Skin epidermis (tissue), 12 donors: ENCODE data around the gene CHST3.
A peak's percentile ranks its signal among the peaks of the same experiment; 100 is the strongest.

Experiments
- H3K27ac ChIP-seq, 21 experiments: fragments of 200-600 bp; sonication (generic) in 11 of 21; one replicate each; pipeline ENCODE4 v1.5.0; 2020; ENCODE audit warnings: mild to moderate bottlenecking in 3 of 21, inconsistent platforms in 2 of 21, moderate library complexity in 2 of 21
- H3K4me3 ChIP-seq, 7 experiments: fragments of 200-600 bp; sonication (generic) in 2 of 7; one replicate each; pipeline ENCODE4 v1.5.0; 2020; ENCODE audit warnings: inconsistent platforms in 2 of 7, mild to moderate bottlenecking in 2 of 7, moderate library complexity in 1 of 7

The CHST3 gene

DNA sequence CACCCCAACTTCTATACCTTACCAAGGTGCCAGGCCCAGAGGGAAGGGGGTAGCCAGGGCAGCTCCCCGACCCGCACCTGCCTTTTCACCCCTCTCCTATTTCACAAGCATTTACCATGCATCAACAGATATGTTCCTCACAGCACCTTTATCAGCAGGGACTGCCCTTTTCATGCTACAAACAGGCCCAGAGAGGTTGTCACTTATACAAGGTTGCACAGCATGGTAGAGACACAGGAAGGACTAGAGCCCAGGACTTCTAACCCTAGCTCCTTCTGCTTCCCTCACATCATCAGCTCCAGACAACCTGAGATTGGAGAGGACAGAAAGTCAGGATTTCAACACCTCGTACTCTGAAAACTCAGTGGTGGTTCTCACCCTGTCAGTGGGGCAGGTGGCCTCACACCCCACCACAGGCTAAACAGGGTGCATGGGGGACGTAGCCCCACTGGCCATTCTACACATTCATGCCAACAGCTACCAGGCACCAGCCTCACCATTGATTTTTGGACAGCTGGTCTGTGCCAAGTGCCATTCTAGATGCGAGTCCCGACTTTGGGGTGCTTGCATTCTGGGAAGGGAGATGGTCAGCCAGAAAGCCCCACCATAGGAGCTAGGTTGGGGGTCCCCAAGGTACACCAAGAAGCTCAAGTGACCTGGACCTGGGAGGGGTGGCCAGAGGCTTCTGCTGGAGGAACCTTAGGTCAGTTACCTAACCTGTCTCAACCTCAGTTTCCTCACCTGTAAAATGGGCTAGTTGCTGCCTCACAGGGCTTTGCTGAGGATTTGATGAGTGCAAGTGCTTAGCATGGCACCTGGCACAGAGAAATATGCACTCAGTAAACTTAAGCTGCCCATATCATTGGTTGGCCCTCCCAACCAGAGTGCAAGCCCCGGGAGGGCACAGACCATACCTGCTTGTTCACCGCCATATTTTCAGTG lies 38.4 kb downstream of the CHST3 start:
- Histone ChIP-seq H3K27ac (peak overlapping the region in 1 of 21 experiments; percentile 47), H3K4me3 (no peak overlapping the region)

DNA sequence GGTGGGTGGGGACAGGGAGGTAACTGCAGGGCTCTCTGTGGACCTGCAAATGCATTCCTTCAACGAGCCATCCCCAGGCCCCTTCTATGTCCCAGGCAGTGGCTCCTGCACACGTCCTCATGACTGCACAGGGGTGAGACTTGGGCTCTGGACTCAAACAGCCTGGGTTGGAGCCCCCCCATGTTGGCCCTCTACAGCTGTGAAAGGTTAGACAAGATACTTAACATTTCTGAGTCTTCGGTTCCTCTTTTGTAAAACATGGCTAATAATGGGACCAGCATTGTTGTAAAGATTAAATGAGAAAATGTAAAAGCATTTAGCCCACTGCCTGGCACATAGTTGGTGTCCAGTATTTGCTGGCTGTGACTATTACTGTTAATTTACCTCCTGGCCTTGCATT lies 41.8 kb downstream of the CHST3 start:
- Histone ChIP-seq H3K27ac (no peak overlapping the region), H3K4me3 (no peak overlapping the region)

DNA sequence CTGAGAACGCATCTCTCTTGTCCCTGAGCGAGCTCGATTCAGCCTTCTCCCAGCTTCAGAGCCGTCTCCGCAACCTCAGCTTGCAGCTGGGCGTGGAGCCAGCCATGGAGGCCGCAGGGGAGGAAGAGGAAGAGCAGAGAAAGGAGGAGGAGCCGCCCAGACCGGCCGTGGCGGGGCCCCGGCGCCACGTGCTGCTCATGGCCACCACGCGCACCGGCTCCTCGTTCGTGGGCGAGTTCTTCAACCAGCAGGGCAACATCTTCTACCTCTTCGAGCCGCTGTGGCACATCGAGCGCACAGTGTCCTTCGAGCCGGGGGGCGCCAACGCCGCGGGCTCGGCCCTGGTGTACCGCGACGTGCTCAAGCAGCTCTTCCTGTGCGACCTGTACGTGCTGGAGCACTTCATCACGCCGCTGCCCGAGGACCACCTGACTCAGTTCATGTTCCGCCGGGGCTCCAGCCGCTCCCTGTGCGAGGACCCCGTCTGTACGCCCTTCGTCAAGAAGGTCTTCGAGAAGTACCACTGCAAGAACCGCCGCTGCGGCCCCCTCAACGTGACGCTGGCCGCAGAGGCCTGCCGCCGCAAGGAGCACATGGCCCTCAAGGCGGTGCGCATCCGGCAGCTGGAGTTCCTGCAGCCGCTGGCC lies 43.2 kb downstream of the CHST3 start:
- peak overlapping the region in 2 of 21 experiments; percentile 84 to 85 for H3K27ac ChIP-seq
- H3K4me3 ChIP-seq = no peak overlapping the region

DNA sequence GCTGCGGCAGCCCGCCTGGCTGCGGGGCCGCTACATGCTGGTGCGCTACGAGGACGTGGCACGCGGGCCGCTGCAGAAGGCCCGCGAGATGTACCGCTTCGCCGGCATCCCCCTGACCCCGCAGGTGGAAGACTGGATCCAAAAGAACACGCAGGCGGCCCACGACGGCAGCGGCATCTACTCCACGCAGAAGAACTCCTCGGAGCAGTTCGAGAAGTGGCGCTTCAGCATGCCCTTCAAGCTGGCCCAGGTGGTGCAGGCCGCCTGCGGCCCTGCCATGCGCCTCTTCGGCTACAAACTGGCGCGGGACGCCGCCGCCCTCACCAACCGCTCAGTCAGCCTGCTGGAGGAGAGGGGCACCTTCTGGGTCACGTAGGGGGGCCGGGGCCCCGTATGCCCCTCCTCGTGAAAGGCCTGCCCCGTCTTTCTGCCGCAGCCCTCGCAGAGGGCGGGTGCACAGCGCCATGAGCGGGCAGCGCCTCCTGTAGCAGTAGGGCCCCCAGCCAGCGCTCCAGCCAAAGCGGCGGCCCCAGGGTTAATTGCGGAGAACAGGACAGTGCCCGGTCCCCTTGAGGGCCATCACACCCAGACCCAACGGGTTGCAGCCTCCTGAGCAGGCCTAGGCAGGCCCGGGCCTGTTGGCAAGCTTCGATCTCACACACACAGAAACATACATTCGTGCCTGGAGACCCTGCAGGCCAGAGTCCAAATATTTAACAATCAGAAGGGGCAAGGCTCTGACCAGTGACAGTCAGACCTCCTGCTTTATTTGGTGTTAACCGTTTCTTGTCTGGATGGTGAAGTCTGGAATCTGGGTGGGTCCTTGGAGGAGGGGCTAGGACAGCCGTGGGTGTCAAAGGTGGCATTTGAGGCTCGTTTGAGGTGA lies 44.1 kb downstream of the CHST3 start:
- Histone ChIP-seq H3K27ac (peak overlapping the region in 20 of 21 experiments; percentile 52 to 93 (median 82)), H3K4me3 (no peak overlapping the region)

DNA sequence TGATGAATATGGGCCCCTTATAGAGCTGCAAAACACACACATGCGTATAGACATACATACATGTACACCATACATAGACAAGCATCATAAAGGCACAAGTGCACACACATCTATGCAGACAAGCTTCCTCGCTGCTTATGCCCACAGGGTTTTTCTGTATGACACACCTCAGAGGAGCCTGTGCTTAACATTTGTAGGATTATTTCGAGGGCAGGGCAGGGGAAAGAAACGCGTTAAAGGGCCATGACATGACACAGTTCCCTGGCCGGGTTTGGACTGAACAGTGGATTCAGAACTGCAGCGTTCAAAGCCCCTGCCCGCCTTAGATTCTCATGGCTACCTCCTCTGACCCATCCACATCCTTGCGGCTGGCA lies 44.8 kb downstream of the CHST3 start:
- Histone ChIP-seq H3K27ac (peak overlapping the region; percentile 13 to 93 (median 81)), H3K4me3 (no peak overlapping the region)

DNA sequence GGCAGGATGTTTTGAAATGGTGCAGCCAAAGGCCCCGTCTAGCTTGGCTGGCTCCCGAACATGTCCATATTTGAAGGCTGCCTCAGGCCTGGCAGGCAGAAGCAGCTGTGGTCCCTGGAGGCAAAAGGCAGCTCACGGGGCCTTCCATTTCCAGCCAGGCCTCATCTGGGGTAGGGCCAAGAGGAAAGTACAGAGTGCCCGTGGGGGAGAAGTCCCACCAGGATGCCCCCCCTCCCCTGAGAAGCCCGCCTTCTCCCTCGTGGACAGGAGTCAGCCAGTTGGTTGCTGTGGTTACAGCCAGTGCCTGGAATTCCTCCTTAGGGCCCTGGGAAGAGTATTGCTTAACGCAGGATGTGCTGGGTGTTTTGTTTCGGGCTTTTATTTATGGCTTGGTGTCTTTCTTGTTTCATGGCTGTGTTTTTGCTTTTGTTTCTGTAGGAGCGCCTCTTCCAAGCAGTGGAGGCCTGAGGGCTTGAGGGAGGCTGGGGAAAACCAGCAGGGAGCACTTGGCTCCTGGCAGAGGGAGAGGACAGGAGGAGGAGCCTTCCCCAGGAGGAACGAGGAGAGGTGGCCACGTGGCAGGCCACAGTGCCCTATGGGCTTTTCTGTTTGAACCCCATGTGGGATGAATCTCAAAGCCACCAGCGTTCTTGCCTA lies 45.4 kb downstream of the CHST3 start:
- peak overlapping the region; percentile 42 to 93 (median 81) for H3K27ac ChIP-seq
- H3K4me3 ChIP-seq = no peak overlapping the region

DNA sequence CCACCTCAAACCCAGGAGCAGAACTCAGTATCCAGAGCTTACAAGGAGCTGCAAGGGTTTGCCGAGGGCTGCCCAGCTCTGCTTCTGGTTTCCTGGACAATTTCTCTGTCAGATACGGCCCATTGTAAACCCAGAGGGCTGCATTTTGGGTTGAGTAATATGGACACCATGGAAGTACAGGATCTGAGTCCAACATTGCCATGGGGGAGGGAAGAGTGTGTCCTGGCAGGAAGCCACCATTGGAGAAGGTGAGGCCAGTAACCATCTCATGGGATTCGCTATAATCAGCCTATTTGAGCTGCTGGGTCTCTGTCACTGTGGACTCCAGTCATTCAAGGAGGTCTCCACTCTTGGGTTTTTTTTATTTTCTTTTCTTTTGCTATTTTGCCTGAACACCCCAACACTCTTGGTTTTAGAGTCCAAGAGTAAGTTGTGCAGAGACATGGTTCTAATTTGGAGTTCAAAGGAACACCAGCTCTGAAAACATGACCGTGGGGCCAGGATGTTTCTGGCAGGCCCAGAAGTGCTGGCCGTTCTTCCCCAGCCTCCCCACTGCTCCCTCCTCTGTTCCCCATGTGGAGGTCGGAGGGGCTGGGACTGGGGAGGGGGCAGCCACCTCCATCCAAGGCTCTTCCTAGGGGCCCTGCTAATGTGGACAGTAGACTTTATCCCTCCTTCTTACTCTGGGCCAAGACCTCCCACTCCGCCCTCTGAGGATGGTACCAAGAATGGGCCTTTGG lies 46.2 kb downstream of the CHST3 start:
- Histone ChIP-seq H3K4me3 (no peak overlapping the region), H3K27ac (peak overlapping the region; percentile 42 to 93 (median 81))

DNA sequence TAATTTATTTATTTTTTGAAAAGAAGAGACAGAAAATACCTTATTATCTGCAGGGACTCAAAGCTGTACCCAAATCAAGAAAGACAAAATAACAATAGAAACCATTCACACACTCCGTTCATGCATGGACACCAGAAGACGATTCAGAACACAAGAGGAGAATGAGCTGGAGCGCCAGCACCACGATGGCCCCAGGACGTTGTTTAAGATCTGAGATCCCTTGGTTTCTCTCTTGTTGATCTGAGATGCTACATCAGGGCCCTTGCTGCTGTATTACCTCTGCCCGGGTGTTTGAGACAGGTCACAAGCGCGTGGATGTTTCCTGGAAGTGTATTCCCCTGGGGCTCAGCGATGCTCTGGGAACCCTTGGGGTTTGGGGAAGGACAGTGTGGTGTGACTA lies 46.8 kb downstream of the CHST3 start:
- H3K27ac ChIP-seq = peak overlapping the region in 8 of 21 experiments; percentile 35 to 93 (median 82)
- no peak overlapping the region for H3K4me3 ChIP-seq

DNA sequence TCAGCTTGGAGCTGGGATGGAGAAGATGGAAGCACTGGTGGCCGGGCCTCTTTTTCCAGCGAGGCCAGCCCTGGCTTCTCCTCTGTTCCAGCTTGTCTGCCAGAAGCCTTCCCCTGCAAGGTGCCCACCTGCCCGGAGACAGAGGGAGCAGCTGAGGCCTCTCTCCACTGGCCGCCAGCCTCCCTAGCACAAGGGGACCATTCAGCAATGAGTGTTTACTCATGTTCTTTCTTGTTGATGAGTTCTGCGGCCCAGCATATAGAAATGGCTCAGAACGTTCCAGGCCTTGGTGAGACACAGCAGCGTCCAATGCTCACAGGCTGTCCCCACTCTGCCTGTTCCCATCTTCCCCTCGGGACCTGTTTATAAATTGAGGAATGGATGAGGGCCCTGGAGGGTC lies 47.3 kb downstream of the CHST3 start:
- Histone ChIP-seq H3K4me3 (no peak overlapping the region), H3K27ac (peak overlapping the region in 5 of 21 experiments; percentile 26 to 93 (median 80))

DNA sequence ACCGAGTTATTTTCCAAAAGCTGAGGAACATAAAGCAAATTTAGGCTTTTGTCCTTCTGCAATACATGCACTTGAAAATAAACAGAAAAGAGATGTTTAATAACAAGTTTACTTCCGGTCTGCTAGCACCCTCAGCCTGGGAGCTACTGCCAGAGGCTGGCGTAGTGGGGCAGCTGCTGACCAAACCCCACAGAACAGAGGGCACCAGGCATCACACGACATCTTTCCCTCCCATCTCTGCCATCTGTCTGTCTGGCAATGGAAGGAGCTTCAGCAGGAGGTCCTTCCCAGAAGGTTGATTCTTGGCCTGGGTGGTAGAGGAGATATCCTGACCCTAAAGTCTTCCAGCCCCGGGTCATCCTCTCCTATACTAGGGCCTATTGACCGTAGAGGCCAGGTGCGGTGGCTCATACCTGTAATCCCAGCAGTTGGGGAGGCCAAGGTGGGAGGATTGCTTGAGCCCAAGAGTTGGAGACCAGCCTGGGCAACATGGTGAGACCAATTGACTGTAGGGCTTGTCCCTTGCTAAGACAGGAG lies 47.8 kb downstream of the CHST3 start:
- Histone ChIP-seq H3K27ac (peak overlapping the region in 1 of 21 experiments; percentile 26), H3K4me3 (no peak overlapping the region)

DNA sequence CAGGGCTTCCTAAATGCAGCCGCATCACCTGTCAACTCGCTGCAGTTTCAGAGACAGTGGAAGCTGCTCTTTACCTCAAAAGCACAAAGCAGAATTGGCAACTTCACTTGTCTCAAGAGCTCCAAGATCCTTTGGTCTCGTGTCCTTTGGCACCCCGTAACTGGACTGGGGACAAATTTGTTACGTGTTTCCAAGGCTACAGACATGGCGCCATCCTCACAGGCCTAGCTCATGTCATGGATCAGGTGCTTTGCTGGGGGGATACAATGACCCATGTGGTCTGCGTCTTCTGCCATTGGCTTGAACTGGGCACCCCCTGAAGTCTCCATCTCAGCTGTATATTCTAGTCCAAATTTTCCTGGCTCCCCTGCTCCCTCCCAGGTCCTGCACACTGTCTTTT lies 48.6 kb downstream of the CHST3 start:
- Histone ChIP-seq H3K4me3 (no peak overlapping the region), H3K27ac (no peak overlapping the region)

DNA sequence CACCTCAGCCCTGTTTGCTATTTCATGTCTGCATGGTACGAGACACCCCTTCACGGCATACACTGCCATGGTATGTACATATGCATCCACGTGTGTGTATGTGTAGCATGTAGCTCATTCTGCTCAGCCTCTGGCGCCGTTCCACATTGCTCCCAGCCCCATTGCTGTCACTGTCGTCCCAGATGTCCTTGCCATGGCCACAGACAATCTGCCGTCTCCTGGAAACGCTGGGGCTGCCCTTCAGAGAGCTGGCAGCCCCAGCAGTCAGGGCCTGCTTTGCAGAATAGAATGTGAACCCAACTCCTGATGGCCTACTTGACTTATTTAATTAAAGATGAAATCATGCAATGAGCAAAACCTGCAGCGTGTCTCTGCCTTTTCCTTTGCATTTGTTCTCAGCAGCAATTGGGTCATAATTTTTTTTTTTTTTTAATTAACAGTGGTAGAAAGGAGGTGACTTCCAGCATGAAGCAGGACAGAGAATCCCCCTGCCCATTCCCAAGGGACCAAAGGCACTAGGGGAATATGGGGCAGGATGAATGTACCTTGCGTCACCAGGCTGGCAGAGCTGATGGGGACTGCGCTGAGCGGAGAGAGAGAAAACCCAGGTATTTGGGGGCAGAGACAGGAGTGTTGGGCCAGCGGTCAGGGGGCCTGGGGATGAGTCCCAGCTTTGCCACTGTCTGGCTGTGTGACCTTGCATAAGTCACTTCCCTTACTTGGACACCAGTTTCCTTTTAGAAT lies 49.2 kb downstream of the CHST3 start:
- Histone ChIP-seq H3K27ac (no peak overlapping the region), H3K4me3 (no peak overlapping the region)

DNA sequence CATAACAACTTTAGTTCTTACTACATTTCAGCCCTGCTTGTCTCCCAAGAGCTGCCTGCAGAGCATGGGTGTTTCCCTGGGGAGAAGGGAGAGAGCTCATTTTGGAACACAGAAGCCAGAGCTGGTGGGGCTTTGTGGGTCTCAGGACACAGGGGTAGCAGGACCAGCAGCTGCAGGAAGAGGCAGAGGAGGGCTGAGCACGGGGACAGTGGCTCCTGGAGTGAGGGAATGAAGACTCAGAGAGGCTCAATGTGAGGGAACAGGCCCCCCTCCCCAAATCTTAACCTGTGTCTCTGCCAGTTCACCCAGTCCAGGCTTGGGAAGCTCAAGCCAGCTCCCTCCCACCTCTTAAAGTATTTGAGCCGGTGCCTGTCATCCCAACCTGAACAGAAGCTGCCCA lies 50.0 kb downstream of the CHST3 start:
- H3K27ac ChIP-seq = no peak overlapping the region
- H3K4me3 ChIP-seq = no peak overlapping the region

DNA sequence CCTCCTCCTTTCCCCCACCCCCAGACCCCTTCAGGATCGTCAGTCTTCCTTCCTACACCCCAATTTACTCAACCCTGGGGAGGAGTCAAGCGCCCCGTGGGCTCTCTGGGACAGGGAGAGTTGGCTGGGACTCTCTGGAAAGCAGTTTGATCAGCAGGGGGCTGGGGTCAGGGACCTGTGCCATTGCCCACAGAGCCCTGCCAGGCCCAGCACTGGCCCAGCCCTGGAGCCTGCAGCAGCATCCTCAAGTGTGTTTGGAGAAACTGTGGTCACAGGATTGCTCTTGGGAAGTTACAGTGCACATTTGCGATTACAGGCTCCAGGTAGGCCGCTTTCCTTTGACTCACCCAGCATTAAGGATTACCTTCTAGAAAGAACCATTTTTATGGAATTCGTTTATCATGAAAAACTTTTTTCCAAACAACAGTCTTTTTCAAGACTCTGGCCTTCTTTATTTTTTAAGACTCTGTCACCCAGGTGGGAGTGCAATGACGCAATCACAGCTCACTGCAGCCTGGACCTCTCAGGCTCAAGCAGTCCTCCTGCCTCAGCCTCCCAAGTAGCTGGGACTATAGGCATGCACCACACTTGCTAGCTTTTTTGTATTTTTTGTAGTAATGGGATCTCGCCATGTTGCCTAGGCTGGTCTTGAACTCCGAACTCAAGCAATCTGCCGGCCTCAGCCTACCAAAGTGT lies 50.7 kb downstream of the CHST3 start:
- no peak overlapping the region for H3K4me3 ChIP-seq

DNA sequence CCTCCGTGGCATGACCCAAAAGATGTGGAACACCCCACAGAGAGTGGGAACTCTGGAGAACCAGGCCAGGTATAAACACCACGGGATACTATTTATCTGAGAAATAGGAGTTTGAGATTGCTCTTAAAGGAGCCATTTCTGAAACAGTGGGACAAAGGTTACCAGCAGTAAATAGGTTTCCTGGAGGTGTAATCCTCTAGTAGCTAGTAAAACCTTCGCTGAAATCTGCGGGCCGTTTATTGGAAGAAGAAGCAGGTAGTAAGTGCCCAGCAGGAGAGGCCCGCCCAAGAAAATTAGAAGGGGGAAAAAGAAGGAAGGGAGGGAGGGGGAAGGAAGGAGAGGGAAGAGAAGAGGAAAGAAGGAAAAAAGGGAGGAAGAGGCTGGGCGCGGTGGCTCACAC lies 51.6 kb downstream of the CHST3 start:
- Histone ChIP-seq H3K4me3 (no peak overlapping the region), H3K27ac (no peak overlapping the region)

More for the DNA sequence above, 50.7 kb downstream of the CHST3 start:
- H3K27ac ChIP-seq = no peak overlapping the region

DNA sequence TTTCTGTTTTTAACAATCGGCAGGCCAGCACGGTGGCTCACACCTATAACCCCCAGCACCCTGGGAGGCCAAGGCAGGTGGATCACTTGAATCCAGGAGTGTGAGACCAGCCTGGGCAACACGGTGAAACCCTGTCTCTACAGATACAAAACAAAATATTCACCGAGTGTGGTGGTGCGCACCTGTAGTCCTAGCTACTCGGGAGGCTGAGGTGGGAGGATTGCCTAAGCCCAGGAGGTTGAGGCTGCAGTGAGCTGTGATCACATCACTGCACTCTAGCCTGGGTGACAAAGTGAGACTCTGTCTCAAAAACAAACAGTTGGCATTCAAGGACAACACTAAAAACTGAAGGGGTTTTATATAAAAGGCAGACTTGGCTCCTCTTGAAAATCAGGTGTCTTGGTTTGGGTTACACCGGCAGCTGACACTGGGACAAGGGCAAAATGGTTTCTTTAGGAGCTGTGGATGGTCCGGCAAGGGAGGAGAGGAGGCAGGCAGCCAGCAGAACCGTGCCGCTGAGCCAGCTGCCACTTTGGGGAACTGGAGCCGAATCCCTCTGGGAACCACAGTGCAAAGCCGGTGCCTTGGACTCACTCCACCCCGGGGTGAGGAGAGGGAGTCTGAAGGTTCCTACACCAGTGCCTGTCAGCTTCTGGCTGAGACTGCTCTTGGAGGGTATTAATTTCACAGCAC lies 52.6 kb downstream of the CHST3 start:
- no peak overlapping the region for H3K4me3 ChIP-seq
- no peak overlapping the region for H3K27ac ChIP-seq
